Aorta (tissue), 5 donors: ENCODE measurements around the gene LAMA4. TPM values are rescaled to one million over a fixed set of nuclear protein-coding genes. Genes with fewer than 3 reads are reported as not detected.

ENCODE experiments used
- ATAC-seq: fragments of 200-7000 bp; cut with Tn5 transposase; one replicate; pipeline ENCODE4 v1.9.1; 2022; ENCODE audit warnings: moderate library complexity; ENCODE audit not compliant: low FRiP score
- DNase-seq, 2 donors: peaks; one replicate each; pipeline ENCODE4 v3.0.0-alpha.2; 2020
- H3K27ac ChIP-seq, 2 donors: one replicate each; pipeline ENCODE4 v1.5.1; 2013; ENCODE audit warnings: low read length in 2 of 2, mild to moderate bottlenecking in 2 of 2, moderate library complexity in 2 of 2, control low read depth in 1 of 2, inconsistent platforms in 1 of 2, low read depth in 1 of 2
- H3K27me3 ChIP-seq, 2 donors: one replicate each; pipeline ENCODE4 v1.6.1; 2013; ENCODE audit warnings: control low read depth in 1 of 2, low read length in 1 of 2, mild to moderate bottlenecking in 1 of 2, moderate library complexity in 1 of 2; ENCODE audit not compliant: insufficient read depth in 2 of 2, control insufficient read depth in 1 of 2
- H3K36me3 ChIP-seq, 2 donors: one replicate each; pipeline ENCODE4 v1.6.1; 2013; ENCODE audit warnings: control low read depth in 1 of 2, low read length in 1 of 2, mild to moderate bottlenecking in 1 of 2; ENCODE audit not compliant: insufficient read depth in 2 of 2, control insufficient read depth in 1 of 2
- H3K4me1 ChIP-seq, 2 donors: one replicate each; pipeline ENCODE4 v1.6.1; 2013; ENCODE audit warnings: low read length in 2 of 2, control low read depth in 1 of 2, mild to moderate bottlenecking in 1 of 2, moderate library complexity in 1 of 2; ENCODE audit not compliant: insufficient read depth in 2 of 2, control insufficient read depth in 1 of 2
- H3K4me3 ChIP-seq, 2 donors: one replicate each; pipeline ENCODE4 v1.5.1; 2013; ENCODE audit warnings: low read length in 2 of 2, control low read depth in 1 of 2, mild to moderate bottlenecking in 1 of 2
- H3K9me3 ChIP-seq: one replicate; pipeline ENCODE4 v1.6.1; 2013; ENCODE audit warnings: mild to moderate bottlenecking, low read length; ENCODE audit not compliant: control insufficient read depth
- WGBS, 2 donors: extraction: QIAGEN DNeasy Blood & Tissue Kit; methylation state at CpG; one replicate each; pipeline ENCODE4 v1.1.7; 2013; 5-methylcytosine and 5-hydroxymethylcytosine counted together
- intact Hi-C, 2 donors: fragments of 100-400 bp; cut with DNase I; formaldehyde crosslinking; loops; one replicate each; pipeline versions ENCODE4 v1.14.2 to v1.15.0; 2022
- polyA plus RNA-seq, 2 donors: library from polyadenylated mRNA; stranded (reverse); fragments of 200-250 nt; gene quantifications; one replicate each; pipeline ENCODE4 v1.2.3, GENCODE V29; 2013
- total RNA-seq, 2 donors: library from RNA; stranded (reverse); fragmentation: NEBNext Ultra II Directional; extraction: Animal tissue kit (Norgen Biotek cat#: 25700); gene quantifications; one replicate each; pipeline ENCODE4 v1.2.1, GENCODE V29; 2021
- donor health status: healthy with polysubstance abuse.
- donor health status: Bipolar disorder and iron deficiency.
- donor health status: DM: no; HTN: no; CAD: no.
- donor health status: DM: no; HTN: no; CAD: no.
- donor health status: DM: yes; HTN: yes; CAD: no.

LAMA4 gene
- total and polyA plus RNA-seq, 4 donors: 7.8 to 150 (median 67.5) TPM

- H3K9me3 ChIP-seq: no peaks in the 10 kb centered on the region
- H3K27ac ChIP-seq: no peak overlapping the region
- intact Hi-C loops: no loop called here
- H3K27me3 ChIP-seq: no peaks in the 10 kb centered on the region
- DNase-seq (no peak), ATAC-seq (no peak)
- H3K4me3 ChIP-seq: no peak overlapping the region
- peaks cover 0 to 2% of the 10 kb centered on the region in 2 donors for H3K4me1 ChIP-seq
- WGBS, 2 donors: 83 to 85% methylated on average over 1 of the region's 1 CpG
- H3K36me3 ChIP-seq: peaks cover 0 to 2% of the 10 kb centered on the region in 2 donors
Measured at GRCh38 chr6:112196306-112196705, 58.1 kb downstream of the LAMA4 start.

- H3K36me3 ChIP-seq: peaks cover 0 to 2% of the 10 kb centered on the region in 2 donors
- no peak overlapping the region for H3K4me3 ChIP-seq
- no peaks in the 10 kb centered on the region for H3K9me3 ChIP-seq
- no peaks in the 10 kb centered on the region for H3K27me3 ChIP-seq
- WGBS, 2 donors: 91 to 93% methylated on average over 3 of the region's 3 CpGs
- intact Hi-C loops: no loop called here
- no peak overlapping the region for H3K27ac ChIP-seq
- DNase-seq (no peak), ATAC-seq (no peak)
- peaks cover 0 to 2% of the 10 kb centered on the region in 2 donors for H3K4me1 ChIP-seq
Measured at GRCh38 chr6:112195166-112195565, 59.2 kb downstream of the LAMA4 start.

DNA sequence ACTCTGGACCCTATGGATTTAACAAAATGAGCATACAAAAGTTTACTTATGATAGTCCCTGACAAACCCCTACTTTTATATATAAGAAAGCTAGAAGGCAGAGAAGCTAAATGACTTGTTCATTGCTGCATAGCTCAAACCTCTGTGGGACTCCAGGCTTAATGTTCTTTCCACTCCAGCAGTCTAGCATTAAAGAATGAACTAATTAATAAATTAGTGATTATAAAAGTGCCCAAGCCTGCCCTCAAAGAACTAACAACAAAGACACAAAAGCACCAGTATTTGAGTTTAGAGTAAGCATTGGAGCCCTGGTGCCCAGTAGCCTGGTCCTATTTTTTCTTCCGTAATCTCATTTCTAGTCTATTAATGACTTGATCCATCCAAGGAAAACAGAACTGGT is 59.9 kb downstream of the LAMA4 start:
- H3K36me3 ChIP-seq: peaks cover 0 to 2% of the 10 kb centered on the region in 2 donors

DNA sequence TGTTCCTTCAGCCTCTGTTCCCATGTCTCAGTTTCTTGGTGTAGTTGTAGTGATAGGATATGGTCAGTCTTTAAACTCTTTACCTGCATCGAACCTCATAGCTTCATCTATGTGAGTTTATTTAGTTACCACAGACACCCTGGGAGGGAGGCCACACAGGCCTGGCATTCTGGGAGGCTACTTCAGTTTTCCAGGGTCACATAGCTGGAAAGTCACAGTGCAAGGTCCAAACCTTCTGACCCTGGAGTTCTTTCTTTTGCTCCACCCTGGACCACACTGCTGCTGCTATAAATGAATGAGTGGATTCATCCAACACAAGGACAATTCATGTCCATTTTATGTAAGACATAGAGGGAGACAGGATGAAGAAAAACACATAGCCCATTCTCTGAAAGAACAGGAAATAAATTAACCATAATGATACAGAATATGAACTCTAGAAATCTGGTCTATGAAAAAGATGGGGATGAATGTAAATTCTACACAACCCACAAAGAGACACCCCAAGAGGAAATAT is 60.8 kb downstream of the LAMA4 start:
- no peak overlapping the region for H3K27ac ChIP-seq
- 63 to 77% methylated on average over 1 of the region's 1 CpG for WGBS, 2 donors
- intact Hi-C loops: loop anchor here in 1 of 2 donors (5.0 kb wide), 1 partner anchor 74 kb away; no protein-coding TSS in a partner anchor

More for the DNA sequence above, 59.9 kb downstream of the LAMA4 start:
- intact Hi-C loops: loop anchor here in 1 of 2 donors (5.0 kb wide), 1 partner anchor 73 kb away; no protein-coding TSS in a partner anchor
- WGBS, 2 donors: 40 to 59% methylated on average over 1 of the region's 1 CpG
- no peak overlapping the region for H3K4me3 ChIP-seq
- DNase-seq (no peak), ATAC-seq (no peak)
- peaks cover 0 to 2% of the 10 kb centered on the region in 2 donors for H3K4me1 ChIP-seq
- H3K27ac ChIP-seq: no peak overlapping the region
- no peaks in the 10 kb centered on the region for H3K9me3 ChIP-seq
- H3K27me3 ChIP-seq: no peaks in the 10 kb centered on the region

GRCh38 chr6:112193117-112193516 is 61.2 kb downstream of the LAMA4 start:
- ATAC-seq: peak; percentile 69
- Histone ChIP-seq H3K27me3 (no peaks in the 10 kb centered on the region), H3K4me1 (peaks cover 0 to 2% of the 10 kb centered on the region in 2 donors), H3K36me3 (no peaks in the 10 kb centered on the region), H3K27ac (no peak overlapping the region), H3K9me3 (no peaks in the 10 kb centered on the region), H3K4me3 (no peak overlapping the region)
- DNase-seq: peak in 1 of 2 donors; percentile 48
- intact Hi-C loops: loop anchor here in 1 of 2 donors (5.0 kb wide), 1 partner anchor 74 kb away; no protein-coding TSS in a partner anchor

More for the DNA sequence above, 60.8 kb downstream of the LAMA4 start:
- no peak for DNase-seq
- peaks cover 0 to 2% of the 10 kb centered on the region in 2 donors for H3K4me1 ChIP-seq
- H3K9me3 ChIP-seq: no peaks in the 10 kb centered on the region
- H3K4me3 ChIP-seq: no peak overlapping the region
- H3K27me3 ChIP-seq: no peaks in the 10 kb centered on the region
- no peaks in the 10 kb centered on the region for H3K36me3 ChIP-seq
- ATAC-seq: no peak

DNA sequence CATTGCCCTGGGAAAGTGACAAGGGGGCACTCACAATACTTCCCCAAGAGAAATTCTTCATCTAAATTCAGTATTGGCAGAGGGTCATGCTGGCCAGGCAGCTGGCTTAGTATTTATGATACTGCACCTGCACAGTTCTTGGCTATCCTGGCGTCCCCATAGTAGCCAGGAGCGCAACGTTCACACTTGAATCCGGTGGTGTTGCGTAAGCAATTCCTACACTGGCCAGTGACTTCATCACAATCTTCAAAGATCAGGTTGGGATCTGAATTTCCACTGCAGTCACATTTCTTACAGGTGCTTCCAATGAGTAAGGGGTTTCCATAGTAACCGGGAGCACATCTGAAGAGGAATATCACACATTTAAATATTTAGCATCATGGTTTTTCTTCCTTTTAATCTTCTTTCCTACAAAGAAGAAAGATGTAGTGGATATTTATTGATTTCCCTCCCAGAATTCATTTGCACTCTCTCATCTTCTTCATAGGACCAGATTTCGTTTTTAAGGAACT is 62.8 kb downstream of the LAMA4 start:
- 88 to 95% methylated on average over 7 of the region's 7 CpGs for WGBS, 2 donors
- Histone ChIP-seq H3K4me1 (peaks cover 0 to 2% of the 10 kb centered on the region in 2 donors), H3K27ac (no peak overlapping the region), H3K27me3 (no peaks in the 10 kb centered on the region), H3K4me3 (no peak overlapping the region), H3K9me3 (no peaks in the 10 kb centered on the region), H3K36me3 (no peaks in the 10 kb centered on the region)
- DNase-seq: no peak
- intact Hi-C loops: loop anchor here in 1 of 2 donors (5.0 kb wide), 1 partner anchor 76 kb away; no protein-coding TSS in a partner anchor
- no peak for ATAC-seq

DNA sequence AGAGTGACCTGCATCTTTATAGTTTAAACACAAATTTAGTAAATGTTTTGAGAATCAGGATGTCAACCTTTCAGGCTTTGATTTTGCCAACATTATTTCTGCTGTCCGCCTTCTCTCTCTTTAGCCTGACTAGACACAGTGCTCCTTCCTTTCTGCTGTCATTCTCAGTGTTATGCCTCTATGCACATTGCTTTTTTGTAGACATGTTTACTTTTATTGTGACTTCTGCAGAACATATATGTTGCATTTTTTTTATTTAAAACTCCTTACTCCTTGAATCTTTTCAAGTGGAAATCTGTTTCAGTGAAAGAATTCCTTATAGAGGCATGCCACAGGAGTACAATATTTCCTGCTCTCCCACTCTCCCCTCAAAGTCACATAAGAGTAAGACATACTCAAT is 64.2 kb downstream of the LAMA4 start:
- H3K27me3 ChIP-seq: no peaks in the 10 kb centered on the region
- 97 to 100% methylated on average over 1 of the region's 1 CpG for WGBS, 2 donors
- ATAC-seq: no peak
- no peaks in the 10 kb centered on the region for H3K36me3 ChIP-seq
- no peaks in the 10 kb centered on the region for H3K9me3 ChIP-seq
- H3K4me3 ChIP-seq: no peak overlapping the region
- H3K4me1 ChIP-seq: peaks cover 0 to 2% of the 10 kb centered on the region in 2 donors
- DNase-seq: no peak
- H3K27ac ChIP-seq: no peak overlapping the region
- intact Hi-C loops: loop anchor here in 1 of 2 donors (5.0 kb wide), 1 partner anchor 77 kb away; no protein-coding TSS in a partner anchor

DNA sequence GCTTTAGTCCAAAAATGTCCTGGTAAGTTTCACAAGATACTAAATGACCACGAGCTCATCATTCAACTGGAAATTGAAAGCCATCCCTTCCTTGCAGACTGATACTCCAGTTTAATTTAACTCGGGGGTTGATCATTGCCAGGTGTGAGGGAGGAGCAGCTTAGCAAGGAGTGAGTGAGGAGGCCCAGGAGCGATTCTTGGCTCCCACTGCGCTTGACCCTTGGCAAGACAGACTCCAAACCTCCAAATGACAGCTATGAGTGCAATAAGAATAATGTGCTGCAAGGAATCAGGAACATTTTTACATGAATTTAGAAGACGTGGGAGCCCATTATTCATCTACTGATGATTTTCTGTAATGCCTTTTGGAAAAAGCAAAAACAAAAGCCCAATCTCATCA is 64.9 kb downstream of the LAMA4 start:
- intact Hi-C loops: loop anchor here in 1 of 2 donors (5.0 kb wide), 1 partner anchor 63 kb away; the partner anchor contains the start of gene LAMA4
- no peak for ATAC-seq
- H3K4me3 ChIP-seq: no peak overlapping the region
- H3K27ac ChIP-seq: no peak overlapping the region
- no peaks in the 10 kb centered on the region for H3K9me3 ChIP-seq
- 58 to 59% methylated on average over 5 of the region's 5 CpGs for WGBS, 2 donors
- no peaks in the 10 kb centered on the region for H3K27me3 ChIP-seq
- H3K4me1 ChIP-seq: peaks cover 0 to 2% of the 10 kb centered on the region in 2 donors
- H3K36me3 ChIP-seq: no peaks in the 10 kb centered on the region
- no peak for DNase-seq

DNA sequence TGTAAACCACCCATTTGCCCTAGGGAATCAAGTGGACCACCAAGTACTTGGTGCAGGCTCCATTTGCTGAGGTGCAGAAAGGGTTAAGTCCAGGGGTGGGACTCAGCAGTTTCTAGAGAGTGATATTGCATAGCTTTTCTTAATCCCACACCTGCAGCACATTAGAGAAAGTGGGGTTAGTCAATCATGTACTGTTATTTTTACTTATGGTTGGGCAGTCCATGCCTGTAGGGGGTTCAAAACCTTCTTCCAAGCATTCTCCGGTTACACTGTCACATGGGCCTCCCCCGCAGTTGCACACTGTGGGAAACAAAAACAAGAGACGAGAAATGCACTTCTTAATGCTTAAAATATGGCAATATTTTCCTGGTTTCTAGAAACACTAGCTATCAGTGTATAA is 65.5 kb downstream of the LAMA4 start:
- 78 to 79% methylated on average over 3 of the region's 3 CpGs for WGBS, 2 donors
- DNase-seq: no peak
- Histone ChIP-seq H3K4me1 (peaks cover 0 to 2% of the 10 kb centered on the region in 2 donors), H3K36me3 (no peaks in the 10 kb centered on the region), H3K4me3 (no peak overlapping the region), H3K27me3 (no peaks in the 10 kb centered on the region), H3K9me3 (no peaks in the 10 kb centered on the region), H3K27ac (no peak overlapping the region)
- intact Hi-C loops: loop anchor here in 1 of 2 donors (5.0 kb wide), 1 partner anchor 63 kb away; the partner anchor contains the start of gene LAMA4
- no peak for ATAC-seq
